Motor neuron (in vitro differentiated cells): ENCODE data around the gene MRNIP. TPM values are rescaled to one million over a fixed set of nuclear protein-coding genes. Genes with fewer than 3 reads are reported as not detected.

Experiments
- ATAC-seq, 8 experiments: fragments of 200-7000 bp; cut with Tn5 transposase; replicated peaks in 6 of 8; 2 replicates each; pipeline ENCODE4 v1.8.0; 2021; ENCODE audit warnings: mild to moderate bottlenecking in 8 of 8, moderate library complexity in 8 of 8
- H3K27ac ChIP-seq, 2 donors: fragments of 250-450 bp; sonication (Bioruptor Pico); 2 replicates each; pipeline ENCODE4 v1.9.0; 2021; ENCODE audit warnings: antibody characterized with exemption in 2 of 2, mild to moderate bottlenecking in 2 of 2, moderate library complexity in 1 of 2
- H3K4me1 ChIP-seq, 2 donors: fragments of 250-450 bp; sonication (Bioruptor Pico); replicated peaks in 1 of 2; 2 replicates each; pipeline ENCODE4 v1.6.1; 2021; ENCODE audit warnings: antibody characterized with exemption in 2 of 2, mild to moderate bottlenecking in 2 of 2, moderate library complexity in 1 of 2
- H3K4me3 ChIP-seq, 5 donors: fragments of 250-450 bp; sonication (Bioruptor Pico); 2 replicates each; pipeline ENCODE4 v1.9.0; 2021; ENCODE audit warnings: antibody characterized with exemption in 5 of 5, mild to moderate bottlenecking in 5 of 5, moderate library complexity in 4 of 5
- WGBS, 10 experiments: fragments of 450-650 bp; shearing (Covaris generic); methylation state at CpG; one replicate each; pipeline ENCODE4 v1.0.0; 2022; 5-methylcytosine and 5-hydroxymethylcytosine counted together
- in situ Hi-C, 9 experiments: fragments of 400-800 bp; cut with MboI; loops; one replicate each; pipeline ENCODE4 v1.15.0; 2021; ENCODE audit warnings: low sequenced_read_pairs in 9 of 9, low pct_unique_long_range_greater_than_20kb in 2 of 9; ENCODE audit not compliant: unreplicated experiment in 9 of 9
- total RNA-seq, 8 experiments: library from RNA; unstranded; fragments of 300-600 nt; gene quantifications; 2 replicates each; pipeline versions ENCODE4 v1.2.3 to v1.2.4, GENCODE V29; 2022

MRNIP gene
- total RNA-seq, 8 experiments from 2014 or later = 18.8 to 48.6 (median 28.3) TPM

DNA sequence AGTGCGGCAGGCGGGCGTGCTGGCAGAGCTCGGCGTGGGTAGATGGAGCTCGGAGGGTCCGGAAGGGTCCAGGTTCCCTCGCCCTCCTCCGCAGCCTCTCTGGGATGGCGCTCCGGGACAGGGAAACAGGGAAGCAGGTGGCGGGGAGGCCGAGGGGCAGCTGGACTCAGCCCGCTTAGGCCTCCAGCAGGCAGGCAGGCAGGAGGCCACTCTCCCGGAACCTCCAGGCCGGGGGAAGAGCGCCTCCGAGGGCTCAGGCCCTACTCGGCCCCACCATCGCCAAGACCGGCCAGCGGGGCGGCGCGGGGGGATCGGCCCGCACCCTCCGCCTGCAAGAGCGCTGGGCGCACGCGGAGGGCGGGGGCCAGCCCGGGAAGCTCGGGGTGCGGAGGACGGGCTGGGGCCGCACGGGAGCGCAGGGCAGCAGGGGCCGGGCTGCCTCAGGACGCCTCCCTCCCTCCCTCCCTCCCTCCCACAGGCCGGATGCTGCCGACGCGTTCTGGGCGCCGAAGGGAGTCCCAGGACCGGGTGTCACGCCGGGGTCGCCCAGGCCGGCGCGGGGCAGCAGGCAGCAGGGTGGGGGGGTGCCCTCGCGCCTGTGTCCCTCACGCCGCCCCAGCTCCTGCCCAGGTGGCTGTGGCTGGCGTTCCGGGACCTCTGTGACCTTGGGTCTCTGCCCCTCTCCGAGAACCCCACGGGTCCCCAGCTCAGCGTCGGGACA is 52.9 kb downstream of the MRNIP start:
- Histone ChIP-seq H3K27ac (peak overlapping the region in 1 of 2 donors; percentile 82), H3K4me3 (peak overlapping the region; percentile 77 to 100 (median 95)), H3K4me1 (peaks cover 24 to 32% of the 10 kb centered on the region in 2 donors)
- ATAC-seq = peak; percentile 18 to 47 (median 42)
- no CpG with 5 or more reads among the region's 65 CpGs for WGBS, 10 experiments
- in situ Hi-C loops = no loop called here

DNA sequence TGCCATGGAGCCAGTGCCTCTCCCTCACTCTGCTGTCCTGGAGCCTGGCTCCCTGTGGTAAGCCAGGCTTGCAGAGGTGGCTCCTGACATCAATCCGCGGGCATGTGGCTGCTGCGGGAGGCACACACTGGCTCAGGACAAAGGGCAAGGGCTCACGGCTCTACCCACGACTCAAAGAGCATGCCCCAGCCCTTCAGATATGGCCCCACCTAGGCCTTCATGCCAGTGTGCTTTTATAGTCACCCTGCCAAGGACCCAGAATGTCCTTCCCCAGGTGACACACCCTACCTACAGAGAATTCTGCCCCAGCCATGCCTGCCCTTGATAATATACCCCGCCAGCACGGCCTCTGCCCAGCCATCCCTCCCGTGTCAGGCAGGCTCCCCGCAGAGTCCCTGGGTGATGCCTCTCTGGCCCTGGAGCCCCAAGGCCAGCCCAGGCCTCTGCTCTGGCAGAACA is 53.5 kb downstream of the MRNIP start:
- ATAC-seq = peak in 5 of 8 experiments; percentile 1 to 4 (median 2)
- 20 to 80% (median 67%) methylated on average over 1 to 3 of the region's 9 CpGs; no CpG with 5 or more reads in 7 of the 10 experiments for WGBS, 10 experiments
- peak overlapping the region in 1 of 2 donors; percentile 82 for H3K27ac ChIP-seq

GRCh38 chr5:179804555-179804947 is 54.1 kb downstream of the MRNIP start:
- in situ Hi-C loops = no loop called here

More for the DNA sequence above, 53.5 kb downstream of the MRNIP start:
- Histone ChIP-seq H3K4me1 (peaks cover 24 to 32% of the 10 kb centered on the region in 2 donors), H3K4me3 (peak overlapping the region; percentile 77 to 100 (median 95))
- in situ Hi-C loops = no loop called here

DNA sequence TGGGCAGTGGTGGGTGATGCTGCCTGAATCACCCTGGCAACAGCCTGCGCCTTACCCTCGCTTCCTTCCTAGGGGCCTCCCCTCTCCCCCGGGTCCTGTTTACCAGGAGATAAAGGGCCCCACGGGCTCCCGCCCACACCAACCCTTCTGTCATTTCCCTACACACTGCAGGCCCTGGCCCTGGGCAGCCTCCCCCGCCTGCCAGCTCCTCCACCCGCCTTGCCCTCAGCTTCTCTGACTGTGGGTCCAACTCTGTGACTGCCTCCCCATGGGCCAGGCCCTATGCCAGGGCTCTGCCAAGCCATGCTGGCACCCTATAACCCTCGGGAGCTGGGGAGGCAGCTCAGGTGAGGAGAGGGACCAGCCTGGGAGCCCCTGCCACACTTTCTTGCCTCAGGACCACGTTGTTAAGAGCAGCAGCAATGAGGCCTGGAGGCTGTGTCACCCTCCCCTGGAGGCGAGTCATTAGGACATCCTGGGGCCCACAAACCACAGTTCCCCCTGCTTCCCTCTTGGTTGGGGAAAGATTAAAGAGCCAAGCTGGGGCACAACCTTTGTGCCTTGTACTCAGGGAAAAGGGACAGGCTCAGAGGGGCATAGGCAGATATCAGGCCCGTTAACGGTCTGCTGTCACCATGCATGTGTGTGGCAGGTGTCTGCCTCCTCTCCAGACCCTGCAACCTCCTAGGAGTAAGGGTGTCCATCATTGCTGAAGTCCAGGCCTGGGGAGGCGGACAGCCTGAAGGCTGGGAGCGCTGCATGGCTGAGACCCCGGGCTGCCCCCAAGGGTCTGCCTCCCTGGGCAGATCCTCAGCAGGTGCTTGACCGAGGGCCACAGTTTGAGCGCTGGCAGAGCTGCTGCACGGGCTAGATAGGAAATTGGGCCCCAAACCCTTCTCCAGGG is 54.7 kb downstream of the MRNIP start:
- Histone ChIP-seq H3K27ac (no peak overlapping the region), H3K4me3 (no peak overlapping the region), H3K4me1 (peaks cover 24 to 32% of the 10 kb centered on the region in 2 donors)
- ATAC-seq = peak in 5 of 8 experiments; percentile 8 to 52 (median 21)
- WGBS, 10 experiments = 67 to 100% (median 80%) methylated on average over 1 to 5 of the region's 18 CpGs; no CpG with 5 or more reads in 5 of the 10 experiments
- in situ Hi-C loops = no loop called here

More at GRCh38 chr5:179804555-179804947, 54.1 kb downstream of the MRNIP start:
- Histone ChIP-seq H3K4me3 (peak overlapping the region in 2 of 5 donors; percentile 77 to 79), H3K4me1 (peaks cover 24 to 32% of the 10 kb centered on the region in 2 donors), H3K27ac (no peak overlapping the region)
- 73 to 100% (median 90%) methylated on average over 2 to 6 of the region's 8 CpGs; no CpG with 5 or more reads in 3 of the 10 experiments for WGBS, 10 experiments
- ATAC-seq = no peak

- H3K27ac ChIP-seq = no peak overlapping the region
- WGBS, 10 experiments = 67 to 100% (median 83%) methylated on average over 1 to 3 of the region's 11 CpGs; no CpG with 5 or more reads in 7 of the 10 experiments
- peak in 1 of 8 experiments; percentile 15 for ATAC-seq
- in situ Hi-C loops = no loop called here
- H3K4me3 ChIP-seq = no peak overlapping the region
- peaks cover 24 to 32% of the 10 kb centered on the region in 2 donors for H3K4me1 ChIP-seq
Observed at GRCh38 chr5:179802950-179803562, 55.6 kb downstream of the MRNIP start.

GRCh38 chr5:179802207-179802883 is 56.3 kb downstream of the MRNIP start:
- no peak for ATAC-seq
- peaks cover 24 to 28% of the 10 kb centered on the region in 2 donors for H3K4me1 ChIP-seq
- H3K4me3 ChIP-seq = no peak overlapping the region
- 89 to 98% (median 95%) methylated on average over 7 to 10 of the region's 19 CpGs; no CpG with 5 or more reads in 7 of the 10 experiments for WGBS, 10 experiments
- H3K27ac ChIP-seq = no peak overlapping the region
- in situ Hi-C loops = no loop called here

DNA sequence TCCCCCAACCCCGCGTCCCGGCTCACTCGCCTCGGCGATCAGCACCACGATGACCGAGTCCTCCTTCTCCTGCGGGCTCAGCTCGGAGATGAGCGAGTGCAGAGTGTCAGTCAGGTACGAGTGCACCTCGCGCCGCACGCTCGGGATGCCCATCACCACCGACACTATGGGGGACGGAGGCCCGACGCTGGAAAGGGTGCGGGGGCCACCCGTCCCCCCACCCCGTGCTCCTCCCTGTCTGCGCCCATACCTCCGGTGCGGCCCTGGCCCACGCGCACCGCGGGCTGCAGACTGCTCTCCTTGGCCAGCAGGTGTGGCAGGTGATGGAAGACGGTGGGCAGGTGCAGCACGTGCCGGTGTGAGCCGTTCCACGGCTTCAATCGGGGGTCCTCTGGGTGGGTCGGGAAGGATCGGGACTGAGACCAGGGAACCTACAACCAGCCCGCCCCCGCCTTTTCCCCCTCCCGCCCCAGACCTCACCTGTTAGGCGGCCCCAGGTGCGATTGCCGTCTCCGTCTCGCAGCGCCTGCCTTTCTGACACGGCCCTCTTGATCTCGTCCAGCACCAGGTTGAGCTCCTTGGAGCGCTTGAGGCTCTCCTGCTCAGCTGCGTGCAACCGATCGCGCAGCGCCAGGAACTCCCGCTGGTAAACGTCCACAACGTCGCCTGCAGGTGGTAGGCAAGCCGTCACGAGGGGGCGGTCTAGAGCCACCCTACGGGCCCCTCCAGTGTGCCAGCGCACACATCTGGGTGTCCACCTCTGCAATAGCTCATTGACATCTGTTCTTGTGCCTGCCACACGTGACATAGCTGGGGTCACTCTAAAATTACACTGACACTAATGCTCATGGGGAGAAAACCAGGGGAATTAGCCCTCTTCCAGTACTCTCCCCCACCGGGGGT is 57.1 kb downstream of the MRNIP start:
- H3K4me3 ChIP-seq = no peak overlapping the region
- peaks cover 27 to 28% of the 10 kb centered on the region in 2 donors for H3K4me1 ChIP-seq
- ATAC-seq = no peak
- H3K27ac ChIP-seq = no peak overlapping the region
- in situ Hi-C loops = no loop called here
- WGBS, 10 experiments = 63 to 100% (median 85%) methylated on average over 1 to 20 of the region's 67 CpGs; no CpG with 5 or more reads in 6 of the 10 experiments

DNA sequence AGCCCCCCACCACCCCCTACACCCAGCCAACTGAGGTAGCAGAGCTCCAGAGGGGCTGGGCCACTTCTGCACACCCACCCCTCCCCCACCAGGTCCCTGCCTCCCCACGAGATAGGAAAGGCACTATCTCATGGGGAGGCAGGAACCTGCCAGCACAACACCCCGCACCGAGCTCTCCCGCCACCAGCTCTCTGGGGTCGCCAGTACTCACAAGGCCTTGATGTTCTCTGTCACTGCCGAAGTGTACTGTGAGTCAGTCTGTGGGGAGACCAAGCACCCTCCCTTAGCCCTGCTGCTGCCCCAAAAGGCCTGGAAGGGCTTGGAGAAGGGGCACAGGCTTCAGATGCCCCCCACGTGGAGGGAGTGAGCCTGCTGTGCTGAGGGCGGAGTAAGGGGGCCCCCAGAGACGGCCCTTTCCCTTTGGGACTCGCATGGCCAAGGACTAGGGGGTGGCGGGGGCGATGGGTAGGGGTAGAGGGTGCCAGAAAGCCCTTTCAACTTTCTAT is 57.9 kb downstream of the MRNIP start:
- H3K27ac ChIP-seq = no peak overlapping the region
- in situ Hi-C loops = no loop called here
- whole genome bisulfite sequencing, 10 experiments = 80 to 100% methylated on average over 1 to 2 of the region's 12 CpGs; no CpG with 5 or more reads in 8 of the 10 experiments
- H3K4me1 ChIP-seq = peaks cover 28 to 29% of the 10 kb centered on the region in 2 donors
- no peak for ATAC-seq
- no peak overlapping the region for H3K4me3 ChIP-seq

GRCh38 chr5:179800071-179800695 is 58.4 kb downstream of the MRNIP start:
- 83 to 100% (median 92%) methylated on average over 2 to 4 of the region's 21 CpGs; no CpG with 5 or more reads in 5 of the 10 experiments for WGBS, 10 experiments
- in situ Hi-C loops = no loop called here
- ATAC-seq = no peak
- Histone ChIP-seq H3K4me1 (peaks cover 25 to 27% of the 10 kb centered on the region in 2 donors), H3K27ac (no peak overlapping the region), H3K4me3 (no peak overlapping the region)

DNA sequence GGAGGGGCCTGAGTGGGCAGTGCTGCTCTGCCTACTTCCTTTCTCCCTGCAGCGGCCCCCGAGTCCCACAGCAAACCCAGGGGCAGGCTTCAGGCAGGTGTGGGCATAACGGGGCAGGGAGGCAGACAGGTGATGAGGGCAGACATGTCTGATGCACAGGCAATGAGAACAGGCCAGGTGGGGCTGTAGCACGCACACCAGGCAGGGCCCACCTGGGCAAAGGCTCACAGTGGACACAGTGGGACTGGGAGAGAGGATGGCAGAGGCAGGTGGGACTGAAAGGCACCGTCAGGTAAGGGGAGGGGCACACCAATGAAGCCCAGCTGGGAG is 59.0 kb downstream of the MRNIP start:
- peaks cover 22 to 23% of the 10 kb centered on the region in 2 donors for H3K4me1 ChIP-seq
- no peak for ATAC-seq
- 86 to 100% (median 100%) methylated on average over 1 to 4 of the region's 5 CpGs; no CpG with 5 or more reads in 7 of the 10 experiments for WGBS, 10 experiments
- in situ Hi-C loops = no loop called here
- H3K4me3 ChIP-seq = no peak overlapping the region
- no peak overlapping the region for H3K27ac ChIP-seq
